Parathyroid adenoma (tissue), 2 donors: Measurements from ENCODE around the gene LRRC39.

Experiments used
- H2AFZ ChIP-seq: fragments of 300-600 bp; sonication (generic); one replicate; pipeline ENCODE4 v1.7.0; 2017; ENCODE audit warnings: antibody characterized with exemption, mild to moderate bottlenecking
- H3K27ac ChIP-seq: fragments of 300-600 bp; sonication (generic); one replicate; pipeline ENCODE4 v1.7.0; 2017
- H3K27me3 ChIP-seq: fragments of 300-600 bp; sonication (generic); one replicate; pipeline ENCODE4 v1.7.0; 2017; ENCODE audit warnings: low read length; ENCODE audit not compliant: control insufficient read depth, insufficient read depth
- H3K36me3 ChIP-seq: fragments of 300-600 bp; sonication (generic); one replicate; pipeline ENCODE4 v1.7.0; 2017; ENCODE audit warnings: low read length; ENCODE audit not compliant: control insufficient read depth, insufficient read depth
- H3K4me1 ChIP-seq: fragments of 300-600 bp; sonication (generic); one replicate; pipeline ENCODE4 v1.7.0; 2017; ENCODE audit warnings: control low read depth
- H3K4me2 ChIP-seq: fragments of 300-600 bp; sonication (generic); one replicate; pipeline ENCODE4 v1.7.0; 2017; ENCODE audit warnings: low read length
- H3K4me3 ChIP-seq: fragments of 300-600 bp; sonication (generic); one replicate; pipeline ENCODE4 v1.7.0; 2017; ENCODE audit warnings: low read depth, low read length
- H3K79me2 ChIP-seq: fragments of 300-600 bp; sonication (generic); one replicate; pipeline ENCODE4 v1.7.0; 2017; ENCODE audit warnings: control low read depth
- H3K9ac ChIP-seq: fragments of 300-600 bp; sonication (generic); one replicate; pipeline ENCODE4 v1.7.0; 2017; ENCODE audit warnings: mild to moderate bottlenecking
- H3K9me3 ChIP-seq: fragments of 300-600 bp; sonication (generic); one replicate; pipeline ENCODE4 v1.7.0; 2017; ENCODE audit warnings: low read length; ENCODE audit not compliant: control insufficient read depth
- TF ChIP-seq, protein P1 (sequence below): fragments of 300-600 bp; sonication (generic); IDR thresholded peaks from one replicate; pipeline ENCODE4 v1.7.0; 2017; ENCODE audit warnings: antibody characterized with exemption, mild to moderate bottlenecking
- donor health status: primary hyperparathyroidism.

LRRC39 gene

DNA sequence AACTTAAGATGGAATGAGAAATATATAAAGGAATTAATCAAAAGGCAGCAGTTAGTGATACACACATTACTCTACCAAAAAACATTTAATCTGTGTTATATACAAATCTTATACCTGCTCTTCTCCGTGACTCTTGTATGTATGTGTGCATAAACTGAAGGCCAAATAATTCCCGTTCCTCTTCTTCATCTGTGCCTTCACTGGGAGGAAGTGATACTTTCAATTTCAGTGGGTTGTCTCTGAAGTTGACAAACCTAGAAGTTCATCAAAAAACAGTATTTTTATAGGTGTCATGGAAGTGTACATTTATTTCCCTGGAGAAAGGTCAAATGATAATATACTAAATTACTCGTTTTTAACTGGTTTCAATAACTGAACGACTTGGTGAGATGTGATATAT lies 25.8 kb downstream of the LRRC39 start:
- H3K4me2 ChIP-seq = no peak overlapping the region
- H3K4me3 ChIP-seq = no peak overlapping the region
- no peaks in the 10 kb centered on the region for H3K36me3 ChIP-seq
- no peaks in the 10 kb centered on the region for H3K79me2 ChIP-seq
- H3K27ac ChIP-seq = no peak overlapping the region
- H2AFZ ChIP-seq = no peak overlapping the region
- TF ChIP-seq, protein P1, sequence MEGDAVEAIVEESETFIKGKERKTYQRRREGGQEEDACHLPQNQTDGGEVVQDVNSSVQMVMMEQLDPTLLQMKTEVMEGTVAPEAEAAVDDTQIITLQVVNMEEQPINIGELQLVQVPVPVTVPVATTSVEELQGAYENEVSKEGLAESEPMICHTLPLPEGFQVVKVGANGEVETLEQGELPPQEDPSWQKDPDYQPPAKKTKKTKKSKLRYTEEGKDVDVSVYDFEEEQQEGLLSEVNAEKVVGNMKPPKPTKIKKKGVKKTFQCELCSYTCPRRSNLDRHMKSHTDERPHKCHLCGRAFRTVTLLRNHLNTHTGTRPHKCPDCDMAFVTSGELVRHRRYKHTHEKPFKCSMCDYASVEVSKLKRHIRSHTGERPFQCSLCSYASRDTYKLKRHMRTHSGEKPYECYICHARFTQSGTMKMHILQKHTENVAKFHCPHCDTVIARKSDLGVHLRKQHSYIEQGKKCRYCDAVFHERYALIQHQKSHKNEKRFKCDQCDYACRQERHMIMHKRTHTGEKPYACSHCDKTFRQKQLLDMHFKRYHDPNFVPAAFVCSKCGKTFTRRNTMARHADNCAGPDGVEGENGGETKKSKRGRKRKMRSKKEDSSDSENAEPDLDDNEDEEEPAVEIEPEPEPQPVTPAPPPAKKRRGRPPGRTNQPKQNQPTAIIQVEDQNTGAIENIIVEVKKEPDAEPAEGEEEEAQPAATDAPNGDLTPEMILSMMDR = no peak
- no peaks in the 10 kb centered on the region for H3K4me1 ChIP-seq
- no peaks in the 10 kb centered on the region for H3K9me3 ChIP-seq
- H3K9ac ChIP-seq = no peak overlapping the region
- H3K27me3 ChIP-seq = no peaks in the 10 kb centered on the region

DNA sequence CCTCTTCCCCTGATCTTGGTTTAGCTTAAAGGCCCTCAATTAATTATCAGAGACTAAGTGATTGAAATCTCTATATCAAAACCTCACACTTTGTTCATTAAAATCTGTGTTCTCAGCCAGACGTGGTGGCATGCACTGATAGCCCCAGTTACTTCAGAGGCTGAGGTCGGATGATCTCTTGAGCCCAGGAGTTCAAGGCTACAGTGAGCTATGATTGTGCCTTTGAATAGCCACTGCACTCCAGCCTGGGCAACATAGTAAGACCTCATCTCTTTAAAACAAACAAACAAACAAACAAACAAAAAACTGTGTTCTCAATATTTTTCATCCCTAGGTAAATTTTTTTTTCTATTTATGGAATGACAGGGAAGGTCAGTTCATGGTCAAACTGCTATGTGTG lies 26.4 kb downstream of the LRRC39 start:
- Histone ChIP-seq H2AFZ (no peak overlapping the region), H3K27ac (no peak overlapping the region), H3K9ac (no peak overlapping the region), H3K79me2 (no peaks in the 10 kb centered on the region), H3K27me3 (no peaks in the 10 kb centered on the region), H3K4me3 (no peak overlapping the region), H3K4me1 (no peaks in the 10 kb centered on the region), H3K9me3 (no peaks in the 10 kb centered on the region), H3K4me2 (no peak overlapping the region), H3K36me3 (no peaks in the 10 kb centered on the region)
- TF ChIP-seq, protein P1 = no peak

DNA sequence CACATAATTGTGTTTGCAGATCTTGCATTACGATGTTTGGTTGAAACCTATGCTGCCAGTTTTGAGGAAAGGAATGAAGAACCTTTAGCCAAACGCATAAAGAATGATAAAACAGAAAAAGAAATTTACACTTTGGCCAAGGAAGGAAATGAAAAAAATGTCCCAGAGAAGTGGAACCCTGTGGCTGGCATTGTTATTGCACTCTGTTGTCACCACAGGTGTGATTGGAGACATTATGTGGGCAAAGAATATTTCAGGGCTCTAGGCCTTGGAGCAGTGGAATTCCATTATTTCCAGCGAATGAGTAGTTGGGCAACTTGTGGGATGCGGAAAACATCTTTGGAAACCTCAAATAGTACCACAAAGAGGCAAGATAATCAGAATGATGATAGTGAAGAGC lies 30.2 kb downstream of the LRRC39 start:
- Histone ChIP-seq H3K36me3 (no peaks in the 10 kb centered on the region), H3K27ac (no peak overlapping the region), H3K4me1 (no peaks in the 10 kb centered on the region), H2AFZ (no peak overlapping the region), H3K9me3 (no peaks in the 10 kb centered on the region), H3K79me2 (no peaks in the 10 kb centered on the region), H3K9ac (no peak overlapping the region), H3K4me2 (no peak overlapping the region), H3K27me3 (no peaks in the 10 kb centered on the region), H3K4me3 (no peak overlapping the region)
- TF ChIP-seq, protein P1 = no peak

DNA sequence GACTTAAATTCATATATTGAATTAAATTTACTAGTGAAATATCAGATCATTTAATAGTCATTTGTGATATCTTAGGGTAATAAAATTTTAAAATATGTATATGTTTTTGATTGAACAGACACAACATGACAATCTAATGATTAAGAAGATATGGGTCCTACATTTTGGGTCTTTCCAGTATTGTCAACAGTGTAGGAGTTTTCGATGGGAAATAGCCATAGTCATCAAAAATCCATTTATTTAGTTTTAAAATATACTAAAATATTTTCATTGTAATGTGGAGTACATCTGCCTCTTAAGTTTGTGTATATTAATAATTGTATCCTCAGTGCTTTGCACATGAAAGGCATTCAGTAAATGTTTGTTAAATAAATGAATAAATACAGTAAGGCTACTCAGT lies 31.1 kb downstream of the LRRC39 start:
- Histone ChIP-seq H3K4me2 (no peak overlapping the region), H3K9me3 (no peaks in the 10 kb centered on the region), H2AFZ (no peak overlapping the region), H3K36me3 (no peaks in the 10 kb centered on the region), H3K4me1 (no peaks in the 10 kb centered on the region), H3K9ac (no peak overlapping the region), H3K4me3 (no peak overlapping the region), H3K27me3 (no peaks in the 10 kb centered on the region), H3K27ac (no peak overlapping the region), H3K79me2 (no peaks in the 10 kb centered on the region)
- TF ChIP-seq, protein P1 = no peak

DNA sequence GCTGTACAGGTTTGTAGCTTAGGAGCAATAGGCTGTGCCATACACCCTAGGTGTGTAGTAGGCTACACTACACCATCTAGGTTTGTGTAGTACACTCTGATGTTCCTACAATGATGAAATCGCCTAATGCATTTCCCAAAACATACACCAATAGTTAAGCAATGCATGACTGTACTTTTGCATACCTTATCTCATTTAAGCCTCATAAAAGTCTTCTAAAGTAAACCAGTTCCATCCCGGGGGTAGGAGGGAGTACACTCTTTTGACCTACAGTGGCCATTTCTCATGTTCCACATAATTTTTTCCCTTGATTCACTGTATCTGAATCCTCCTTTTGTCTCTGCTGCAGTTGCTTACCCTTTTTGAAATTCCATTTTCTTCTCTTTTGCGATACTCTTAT lies 32.9 kb downstream of the LRRC39 start:
- Histone ChIP-seq H3K4me1 (no peaks in the 10 kb centered on the region), H3K4me2 (no peak overlapping the region), H2AFZ (no peak overlapping the region), H3K79me2 (no peaks in the 10 kb centered on the region), H3K27me3 (no peaks in the 10 kb centered on the region), H3K27ac (no peak overlapping the region), H3K9ac (no peak overlapping the region), H3K4me3 (no peak overlapping the region), H3K36me3 (no peaks in the 10 kb centered on the region), H3K9me3 (no peaks in the 10 kb centered on the region)
- TF ChIP-seq, protein P1 = no peak
